ENCODE data around the gene GSK3B. TPM values are rescaled to one million over a fixed set of nuclear protein-coding genes. Genes with fewer than 3 reads are reported as not detected.

The GSK3B gene
- total RNA-seq, 1 experiment from 2014 or later, result 56.5 TPM

DNA sequence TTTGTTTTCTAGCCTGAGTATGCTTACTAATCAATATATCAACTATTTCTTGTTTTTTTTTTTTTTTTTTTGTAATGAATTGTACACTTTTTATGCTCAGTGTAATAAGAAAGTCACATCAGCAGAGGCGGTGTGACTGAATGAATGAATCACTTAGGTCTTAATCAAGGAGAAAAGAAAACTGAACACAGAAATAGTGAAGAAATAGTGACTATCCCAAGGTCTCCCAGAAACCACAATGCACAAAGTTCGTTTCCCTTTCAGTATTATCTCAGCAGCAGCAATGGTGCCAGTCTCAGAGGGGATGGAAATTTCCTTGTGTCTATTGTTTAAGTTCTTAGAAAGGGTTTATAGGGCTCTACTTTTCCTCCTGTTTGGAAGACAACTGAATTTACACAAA lies 231.6 kb downstream of the GSK3B start:
- no CpG with 5 or more reads among the region's 2 CpGs for WGBS (ENCODE audit: extremely low coverage, insufficient read length, low lambda C conversion rate)
- H3K79me2 ChIP-seq (ENCODE audit: insufficient read depth, low read length), result no peaks in the 10 kb centered on the region
- H3K79me1 ChIP-seq (ENCODE audit: insufficient read depth, low read depth, low read length, poor library complexity, severe bottlenecking), result no peaks in the 10 kb centered on the region
- H2BK5ac ChIP-seq (ENCODE audit: insufficient read length, low read length), result no peak overlapping the region
- no peak overlapping the region for H3K14ac ChIP-seq (ENCODE audit: insufficient read depth, low read length)
- TF ChIP-seq, protein P1, sequence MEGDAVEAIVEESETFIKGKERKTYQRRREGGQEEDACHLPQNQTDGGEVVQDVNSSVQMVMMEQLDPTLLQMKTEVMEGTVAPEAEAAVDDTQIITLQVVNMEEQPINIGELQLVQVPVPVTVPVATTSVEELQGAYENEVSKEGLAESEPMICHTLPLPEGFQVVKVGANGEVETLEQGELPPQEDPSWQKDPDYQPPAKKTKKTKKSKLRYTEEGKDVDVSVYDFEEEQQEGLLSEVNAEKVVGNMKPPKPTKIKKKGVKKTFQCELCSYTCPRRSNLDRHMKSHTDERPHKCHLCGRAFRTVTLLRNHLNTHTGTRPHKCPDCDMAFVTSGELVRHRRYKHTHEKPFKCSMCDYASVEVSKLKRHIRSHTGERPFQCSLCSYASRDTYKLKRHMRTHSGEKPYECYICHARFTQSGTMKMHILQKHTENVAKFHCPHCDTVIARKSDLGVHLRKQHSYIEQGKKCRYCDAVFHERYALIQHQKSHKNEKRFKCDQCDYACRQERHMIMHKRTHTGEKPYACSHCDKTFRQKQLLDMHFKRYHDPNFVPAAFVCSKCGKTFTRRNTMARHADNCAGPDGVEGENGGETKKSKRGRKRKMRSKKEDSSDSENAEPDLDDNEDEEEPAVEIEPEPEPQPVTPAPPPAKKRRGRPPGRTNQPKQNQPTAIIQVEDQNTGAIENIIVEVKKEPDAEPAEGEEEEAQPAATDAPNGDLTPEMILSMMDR (conservative IDR thresholded peaks at IDR 0.05), result no peak
- no peak overlapping the region for H2BK120ac ChIP-seq (ENCODE audit: low read depth, low read length, poor library complexity, severe bottlenecking)
- H3K23ac ChIP-seq (ENCODE audit: insufficient read length, low read depth, low read length), result no peak overlapping the region
- H3K9ac ChIP-seq (ENCODE audit: extremely low read depth, insufficient read length, low read length), result no peak overlapping the region
- Mint-ChIP-seq H3K27me3 (ENCODE audit: low read depth) (no peaks in the 10 kb centered on the region), H3K36me3 (ENCODE audit: insufficient read depth in 1 of 3, low read depth in 3 of 3) (peaks cover 35 to 38% (median 36%) of the 10 kb centered on the region in 3 experiments), H3K4me3 (no peak overlapping the region), H3K9me3 (peaks cover 5 to 11% of the 10 kb centered on the region in 2 experiments; a peak in 4 of 5 replicates), H3K27ac (no peak overlapping the region), H3K4me1 (no peaks in the 10 kb centered on the region)
- no peaks in the 10 kb centered on the region for H3K23me2 ChIP-seq (ENCODE audit: insufficient read length, low read depth, low read length, poor library complexity, severe bottlenecking)
- no peak overlapping the region for H3K56ac ChIP-seq (ENCODE audit: insufficient read length, low read depth, low read length)
- H3K27me3 ChIP-seq (ENCODE audit: insufficient read depth, low read length), result no peaks in the 10 kb centered on the region
- no peak overlapping the region for H3T11ph ChIP-seq (ENCODE audit: low read length)
- H2BK15ac ChIP-seq (ENCODE audit: low read depth, low read length), result no peak overlapping the region
- no peak overlapping the region for H2AFZ ChIP-seq (ENCODE audit: low read length)
- no peak overlapping the region for H3K18ac ChIP-seq (ENCODE audit: insufficient read length, low read depth, low read length)
- no peaks in the 10 kb centered on the region for H3K9me3 ChIP-seq (ENCODE audit: control insufficient read depth, low read depth, low read length)
- no peak overlapping the region for H2AK5ac ChIP-seq (ENCODE audit: insufficient read length, low read length)
- H3K4ac ChIP-seq (ENCODE audit: low read depth, low read length), result no peak overlapping the region
- H4K8ac ChIP-seq (replicated peaks; ENCODE audit: insufficient read length, low read depth, low read length), result no peak overlapping the region
- H3K27ac ChIP-seq (ENCODE audit: insufficient read length, low read depth, low read length), result no peak overlapping the region
- no peak overlapping the region for H4K91ac ChIP-seq (ENCODE audit: insufficient read length, low read depth, low read length)
- H2BK12ac ChIP-seq (ENCODE audit: insufficient read length, low read depth, low read length), result no peak overlapping the region
- no peaks in the 10 kb centered on the region for H4K20me1 ChIP-seq (ENCODE audit: control insufficient read depth, insufficient read depth, insufficient read length)
- no peak for DNase-seq
- H3K4me2 ChIP-seq (ENCODE audit: insufficient read depth, insufficient read length, low read length), result no peak overlapping the region
- no peaks in the 10 kb centered on the region for H3K4me1 ChIP-seq (ENCODE audit: insufficient read depth, low read length)
- no peak overlapping the region for H4K5ac ChIP-seq (ENCODE audit: insufficient read length, low read depth, low read length)
- no peak overlapping the region for H2BK20ac ChIP-seq (ENCODE audit: low read depth, low read length, poor library complexity, severe bottlenecking)
